Panc1 (cell line): ENCODE measurements around the gene TSPY8. TPM values are rescaled to one million over a fixed set of nuclear protein-coding genes. Genes with fewer than 3 reads are reported as not detected.
"Not testable (repeated sequence)": the region's sequence is repeated elsewhere in the genome, so short reads cannot be mapped to it uniquely, and the experiment has no call there.

Experiments
- ATAC-seq: fragments of 200-7000 bp; cut with Tn5 transposase; 2 replicates; pipeline ENCODE4 v1.9.1; 2020; ENCODE audit warnings: mild to moderate bottlenecking, moderate library complexity
- Bru-seq: library from RNA; stranded (reverse); fragments of 400-500 nt; gene quantifications from one replicate; lab custom pipeline; 2021; lab: Mats Ljungman, UMichigan
- BruChase-seq, 2 experiments: library from RNA; stranded (reverse); fragments of 400-500 nt; gene quantifications; one replicate each; lab custom pipeline; 2021; lab: Mats Ljungman, UMichigan
- BruUV-seq: library from RNA; stranded (reverse); fragments of 400-500 nt; replicated peaks from 2 replicates; lab custom pipeline; 2021; lab: Mats Ljungman, UMichigan
- CTCF ChIA-PET: fragments of 300-600 bp; sonication (Branson Sonifier 250); formaldehyde crosslinking; loops from one replicate; lab custom pipeline; 2022; ENCODE audit warnings: antibody characterized with exemption; lab: Charles Lee
- POLR2A ChIA-PET: fragments of 300-600 bp; sonication (Branson Sonifier 250); formaldehyde crosslinking; loops from one replicate; lab custom pipeline; 2022; ENCODE audit warnings: antibody characterized with exemption; lab: Charles Lee
- DNase-seq: peaks from one replicate; pipeline ENCODE4 v3.0.0-alpha.2; 2010; ENCODE audit warnings: low read depth, low spot score
- H3K27ac ChIP-seq: 2 replicates; pipeline ENCODE4 v1.5.1; 2011; ENCODE audit warnings: mild to moderate bottlenecking, low read length, inconsistent platforms
- H3K27me3 ChIP-seq: fragments of 200-500 bp; sonication (Bioruptor generic); 2 replicates; pipeline ENCODE4 v1.6.0; 2014; ENCODE audit warnings: low read length, inconsistent platforms; ENCODE audit not compliant: control insufficient read depth, insufficient read depth
- H3K36me3 ChIP-seq: fragments of 200-500 bp; sonication (Bioruptor generic); 2 replicates; pipeline ENCODE4 v1.5.1; 2014; ENCODE audit warnings: inconsistent platforms, mild to moderate bottlenecking, low read length, moderate library complexity; ENCODE audit not compliant: control insufficient read depth, insufficient read depth
- H3K4me1 ChIP-seq: 2 replicates; pipeline ENCODE4 v1.5.1; 2011; ENCODE audit warnings: inconsistent platforms, mild to moderate bottlenecking, low read length, moderate library complexity; ENCODE audit not compliant: control insufficient read depth, insufficient read depth
- H3K4me3 ChIP-seq, 2 experiments: 2 replicates each; pipeline ENCODE4 v1.5.1; 2011 to 2012; ENCODE audit warnings: low read depth in 2 of 2, low read length in 2 of 2, mild to moderate bottlenecking in 2 of 2, inconsistent platforms in 1 of 2, moderate library complexity in 1 of 2
- H3K9me3 ChIP-seq: fragments of 200-500 bp; sonication (Bioruptor generic); 2 replicates; pipeline ENCODE4 v1.5.1; 2014; ENCODE audit warnings: low read depth, mild to moderate bottlenecking, inconsistent platforms, low read length, moderate library complexity; ENCODE audit not compliant: control insufficient read depth, insufficient read depth
- CTCF ChIP-seq: fragments of 450-650 bp; IDR thresholded peaks from 2 replicates; pipeline ENCODE4 v1.5.1; 2017; ENCODE audit warnings: mild to moderate bottlenecking
- POLR2AphosphoS5 ChIP-seq: IDR thresholded peaks from 2 replicates; pipeline ENCODE4 v1.6.1; 2012; ENCODE audit warnings: mild to moderate bottlenecking, low read depth, low read length, moderate library complexity
- REST ChIP-seq, 2 experiments: IDR thresholded peaks; 2 replicates each; pipeline ENCODE4 v1.6.1; 2011 to 2012; ENCODE audit warnings: low read depth in 2 of 2, control low read depth in 1 of 2, low read length in 1 of 2, mild to moderate bottlenecking in 1 of 2, moderate library complexity in 1 of 2; ENCODE audit not compliant: insufficient read depth in 1 of 2
- SIN3A ChIP-seq: IDR thresholded peaks from 2 replicates; pipeline ENCODE4 v1.6.1; 2012; ENCODE audit warnings: low read depth, mild to moderate bottlenecking, low read length, moderate library complexity, borderline replicate concordance; ENCODE audit not compliant: insufficient read depth
- TCF7L2 ChIP-seq: IDR thresholded peaks from 2 replicates; pipeline ENCODE4 v1.6.1; 2011; ENCODE audit warnings: mild to moderate bottlenecking, low read depth, low read length, inconsistent platforms
- in situ Hi-C: cut with HindIII; loops from 2 replicates; pipeline ENCODE4 v1.10.0; 2016; ENCODE audit warnings: low sequenced_read_pairs, low pct_unique_long_range_greater_than_20kb
- intact Hi-C: fragments of 100-400 bp; cut with micrococcal nuclease; formaldehyde crosslinking; loops from one replicate; pipeline ENCODE4 v1.10.0; 2022; ENCODE audit not compliant: unreplicated experiment
- long read RNA-seq: library from polyadenylated mRNA; unstranded; transcript quantifications from one replicate; pipeline ENCODE4 v2.0.0, GENCODE V29; 2021; ENCODE audit not compliant: unreplicated experiment
- polyA plus RNA-seq: library from polyadenylated mRNA; unstranded; fragments of >200 nt; gene quantifications from one replicate; pipeline ENCODE4 v1.2.1, GENCODE V29; 2012; ENCODE audit warnings: missing spikeins; ENCODE audit not compliant: insufficient read length
- total RNA-seq: library from RNA; stranded (reverse); gene quantifications from one replicate; pipeline ENCODE4 v1.2.1, GENCODE V29; 2021; ENCODE audit not compliant: unreplicated experiment

Gene TSPY8
- total RNA-seq (not detected), Bru-seq, nascent RNA (not detected), BruChase-seq, experiment 1, labeled RNA remaining after a 2-hour chase (not detected), BruChase-seq, experiment 2, labeled RNA remaining after a 6-hour chase (not detected)
- polyA plus RNA-seq = not detected
- long read RNA-seq = 0 reads

- ATAC-seq, H3K27ac ChIP-seq, H3K36me3 ChIP-seq, H3K9me3 ChIP-seq, BruUV-seq, H3K27me3 ChIP-seq, POLR2A ChIA-PET, H3K4me3 ChIP-seq, in situ Hi-C loops, DNase-seq, intact Hi-C loops, H3K4me1 ChIP-seq, CTCF ChIA-PET: not testable (repeated sequence)
Measured at GRCh38 chrY:9357497-9357896, at the start of gene TSPY8. Gene TSPY8, plus strand, starts transcription at chrY:9357797. Its CDS starts 46 bp downstream, at chrY:9357843.

GRCh38 chrY:9320996-9321395 is 36.6 kb upstream of the TSPY8 start:
- no peak for ATAC-seq
- no TSS peak for BruUV-seq

GRCh38 chrY:9337164-9337563 is 20.4 kb upstream of the TSPY8 start, which contains the start of gene TSPY4:
Gene TSPY4, plus strand, starts transcription at chrY:9337464. Its CDS starts 46 bp downstream, at chrY:9337510.
- H3K27ac ChIP-seq, in situ Hi-C loops, BruUV-seq, intact Hi-C loops, POLR2A ChIA-PET, CTCF ChIA-PET, ATAC-seq, H3K4me3 ChIP-seq, DNase-seq, H3K36me3 ChIP-seq, H3K27me3 ChIP-seq, H3K9me3 ChIP-seq, H3K4me1 ChIP-seq: not testable (repeated sequence)

More at GRCh38 chrY:9320996-9321395, 36.6 kb upstream of the TSPY8 start:
- TF ChIP-seq CTCF (no peak), POLR2AphosphoS5 (no peak), REST (IDR thresholded peaks at IDR 0.05; ENCODE audit: insufficient read depth in 1 of 2, low read depth in 2 of 2, low read length in 1 of 2) (no peak), SIN3A (no peak), TCF7L2 (no peak)
- in situ Hi-C loops = no loop called here
- DNase-seq = no peak
- Histone ChIP-seq H3K27ac (no peak overlapping the region), H3K36me3 (no peaks in the 10 kb centered on the region), H3K27me3 (no peaks in the 10 kb centered on the region), H3K4me3 (no peak overlapping the region), H3K4me1 (no peaks in the 10 kb centered on the region), H3K9me3 (no peaks in the 10 kb centered on the region)
- intact Hi-C loops = no loop called here
- CTCF ChIA-PET = no interaction called here
- POLR2A ChIA-PET = no interaction called here

GRCh38 chrY:9396527-9396926 is 38.9 kb downstream of the TSPY8 start:
- POLR2A ChIA-PET, H3K9me3 ChIP-seq, DNase-seq, H3K36me3 ChIP-seq, intact Hi-C loops, H3K4me1 ChIP-seq, BruUV-seq, H3K27me3 ChIP-seq, ATAC-seq, H3K4me3 ChIP-seq, H3K27ac ChIP-seq, in situ Hi-C loops, CTCF ChIA-PET: not testable (repeated sequence)

GRCh38 chrY:9398121-9398520 is 40.5 kb downstream of the TSPY8 start, which contains the start of gene TSPY3:
Gene TSPY3, plus strand, starts transcription at chrY:9398421. Its CDS starts 46 bp downstream, at chrY:9398467.
- H3K27ac ChIP-seq, CTCF ChIA-PET, in situ Hi-C loops, BruUV-seq, intact Hi-C loops, H3K9me3 ChIP-seq, POLR2A ChIA-PET, H3K4me1 ChIP-seq, DNase-seq, H3K36me3 ChIP-seq, ATAC-seq, H3K27me3 ChIP-seq, H3K4me3 ChIP-seq: not testable (repeated sequence)
